Cortex of kidney (tissue), 1 donor: ENCODE results near the gene FAM120B.

Experiments used
- DNase-seq: peaks from one replicate; lab custom pipeline; 2025; lab: John Stamatoyannopoulos, UW

The FAM120B gene

GRCh38 chr6:170420791-170421776 is 114.5 kb downstream of the FAM120B start:
- DNase-seq = no peak

GRCh38 chr6:170421921-170422320 is 115.4 kb downstream of the FAM120B start:
- DNase-seq = no peak

- no peak for DNase-seq
Observed at GRCh38 chr6:170423030-170423429, 116.5 kb downstream of the FAM120B start.

DNA sequence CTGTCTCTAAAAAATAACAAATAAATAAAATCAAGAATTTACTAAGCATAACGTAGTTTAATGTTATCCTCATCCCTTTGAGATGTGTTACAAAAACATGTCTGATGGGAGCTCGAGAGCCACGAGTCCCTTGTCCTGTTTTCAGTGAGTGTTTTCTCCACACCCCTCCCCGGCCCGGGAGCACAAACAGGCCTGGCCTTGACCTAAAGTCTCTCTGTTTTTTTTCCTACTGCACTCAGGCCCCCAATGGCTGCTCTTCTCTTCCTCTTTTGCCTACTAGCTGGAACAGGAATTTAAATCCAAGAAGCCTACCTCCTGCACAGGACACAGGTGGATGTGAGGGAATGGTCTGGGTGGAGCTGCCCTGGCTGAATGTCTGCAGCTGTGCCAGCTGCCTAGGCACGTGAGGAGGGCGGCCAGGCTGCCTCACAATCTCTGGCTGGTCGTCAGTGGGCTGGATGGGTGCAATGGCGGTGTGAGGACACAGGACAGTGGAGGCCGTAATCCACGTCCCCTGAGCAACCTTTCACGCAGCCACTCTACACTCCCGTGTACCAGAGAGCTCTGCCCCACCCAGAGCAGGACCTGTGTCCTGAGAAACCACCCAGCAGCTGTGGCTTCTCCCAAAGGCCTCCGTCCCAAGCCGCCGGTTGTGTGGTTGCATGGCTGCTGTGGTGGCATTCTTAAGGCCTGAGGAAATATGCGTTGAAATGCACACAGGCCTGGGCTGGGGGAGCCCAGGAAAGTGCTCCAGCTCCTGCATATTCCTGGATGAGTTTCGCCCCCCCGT is 117.5 kb downstream of the FAM120B start:
- DNase-seq = no peak

GRCh38 chr6:170424604-170425126 is 118.1 kb downstream of the FAM120B start:
- no peak for DNase-seq

DNA sequence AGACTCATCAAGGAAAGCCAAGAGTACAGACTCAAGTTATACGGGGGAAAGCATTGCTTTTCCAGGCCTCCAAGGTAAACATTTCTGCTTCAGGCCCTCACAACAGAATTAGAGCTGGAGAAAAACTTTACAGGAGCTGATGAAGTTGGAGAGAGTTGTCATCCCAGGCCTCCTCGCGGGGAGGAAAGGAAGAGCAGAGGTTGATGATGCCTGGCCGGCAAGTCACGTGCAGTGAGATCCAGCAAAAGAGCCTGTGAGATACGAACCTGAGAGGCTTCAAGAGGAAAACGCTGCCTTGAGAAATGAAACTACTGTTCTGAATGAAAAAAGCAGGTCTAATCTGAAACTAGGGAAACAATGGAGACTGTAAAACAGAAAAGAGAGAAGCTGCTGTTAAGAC is 122.9 kb downstream of the FAM120B start:
- no peak for DNase-seq

DNA sequence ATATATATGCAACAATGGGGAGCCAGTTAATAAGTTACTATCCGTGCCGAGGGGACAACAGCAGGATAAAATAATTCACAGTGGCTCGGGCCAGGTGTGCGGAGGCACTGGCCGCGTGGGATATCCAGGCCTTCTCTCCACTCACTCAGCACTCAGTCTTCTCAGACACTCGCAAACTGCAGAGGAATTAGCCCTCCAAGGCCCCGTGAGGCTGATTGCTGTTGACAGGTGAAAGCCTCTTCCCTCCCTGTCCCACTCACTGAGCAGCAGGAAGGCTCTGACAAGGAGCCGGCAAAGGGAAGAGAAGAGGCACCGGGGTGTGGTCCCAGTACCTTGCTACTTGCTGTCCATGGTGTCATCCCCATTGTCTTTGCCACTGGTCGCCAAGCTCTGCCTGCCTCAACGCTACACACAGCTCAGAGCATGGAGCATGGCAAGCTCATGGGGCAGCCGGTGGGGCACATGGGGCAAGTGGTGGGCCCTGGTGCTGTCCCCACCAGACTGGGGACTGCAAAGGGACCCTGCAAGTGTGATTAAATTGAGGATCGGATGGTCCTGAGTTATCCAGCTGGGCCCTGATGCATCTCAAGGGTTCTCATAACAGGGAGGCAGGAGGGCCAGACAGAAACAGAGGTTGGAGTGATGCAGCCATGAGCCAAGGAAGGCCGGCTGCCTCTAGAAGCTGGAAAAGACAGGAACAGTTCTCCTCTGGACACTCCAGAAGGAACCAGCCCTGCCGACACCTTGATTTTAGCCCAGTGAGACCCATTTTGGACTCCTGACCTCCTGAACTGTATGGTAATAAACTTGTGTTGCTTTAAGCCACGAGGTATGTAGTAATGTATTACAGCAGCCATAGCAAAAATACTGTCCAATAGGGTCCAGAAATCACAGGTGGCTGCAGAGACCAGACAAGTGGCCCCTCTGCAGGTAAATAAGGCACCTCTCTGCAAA is 126.9 kb downstream of the FAM120B start:
- no peak for DNase-seq

- DNase-seq = no peak
Observed at GRCh38 chr6:170434117-170434820, 127.7 kb downstream of the FAM120B start.

DNA sequence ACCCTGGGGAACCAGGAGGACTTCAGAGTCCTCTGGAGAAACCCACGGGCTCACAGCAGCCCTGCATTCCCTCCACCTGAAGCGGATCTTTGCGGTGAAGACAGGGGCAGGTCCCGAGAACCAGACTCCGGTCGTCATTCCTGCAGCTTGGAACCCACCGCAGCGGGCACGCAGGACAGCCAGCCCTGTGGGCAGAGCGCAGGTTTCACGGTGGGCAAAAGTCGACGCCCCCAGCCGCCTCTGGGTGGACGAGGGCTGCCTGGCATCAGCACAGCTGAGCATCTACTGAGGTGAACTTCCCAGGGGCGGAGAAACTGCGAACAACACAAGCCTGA is 128.2 kb downstream of the FAM120B start:
- DNase-seq = no peak

GRCh38 chr6:170435766-170436165 is 129.2 kb downstream of the FAM120B start:
- DNase-seq = no peak

GRCh38 chr6:170436209-170436809 is 129.8 kb downstream of the FAM120B start:
- DNase-seq = no peak

DNA sequence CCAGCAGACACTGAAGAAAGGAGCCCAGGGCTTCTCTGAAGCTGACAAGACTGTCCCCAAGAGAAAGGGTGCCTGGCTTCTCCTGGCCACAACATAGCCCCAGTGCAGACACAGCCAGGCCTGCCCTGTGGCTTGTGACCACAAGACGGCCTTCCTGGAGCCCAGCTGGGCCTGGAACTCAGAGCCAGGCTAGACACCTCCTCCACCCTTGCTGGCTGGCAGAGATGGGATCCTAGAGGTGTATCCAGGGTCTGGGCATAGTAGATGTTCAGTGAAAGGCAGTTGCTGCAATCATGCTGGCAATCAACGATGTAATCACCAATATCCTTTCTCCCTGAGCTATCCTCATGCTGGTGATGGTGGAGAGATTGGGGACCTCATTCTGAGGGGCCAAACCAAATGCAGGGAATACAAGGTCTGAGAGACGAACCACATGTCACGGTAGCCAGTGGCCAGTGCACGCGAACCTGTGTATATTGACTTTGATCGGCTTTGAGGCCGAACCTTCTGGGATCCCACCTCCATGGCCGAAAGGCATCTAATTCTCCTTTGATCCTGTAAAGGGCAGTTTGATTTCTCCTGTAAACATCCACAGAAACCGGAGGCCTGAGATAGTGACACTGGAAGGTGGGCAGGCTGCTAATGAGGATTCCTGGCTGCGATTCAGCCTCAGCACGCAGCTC is 131.3 kb downstream of the FAM120B start:
- no peak for DNase-seq

DNA sequence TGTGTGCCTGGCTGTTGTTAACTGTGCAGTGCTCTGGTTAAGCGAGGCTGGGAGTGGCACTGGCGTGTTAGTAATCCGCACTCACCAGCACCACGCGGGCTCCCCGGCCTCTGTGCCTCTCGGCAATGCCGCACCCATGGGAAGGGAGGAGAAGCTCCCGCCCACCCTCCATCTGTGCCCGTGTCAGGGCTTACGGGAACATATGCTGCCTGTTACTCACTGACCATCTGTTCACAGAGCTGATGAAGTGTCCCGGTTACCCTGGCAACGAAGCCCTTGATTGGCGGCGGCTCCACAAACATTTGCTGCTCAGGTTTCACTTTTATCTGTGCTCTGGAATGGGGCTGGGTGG is 131.8 kb downstream of the FAM120B start:
- DNase-seq = no peak

GRCh38 chr6:170438861-170439260 is 132.3 kb downstream of the FAM120B start:
- no peak for DNase-seq

DNA sequence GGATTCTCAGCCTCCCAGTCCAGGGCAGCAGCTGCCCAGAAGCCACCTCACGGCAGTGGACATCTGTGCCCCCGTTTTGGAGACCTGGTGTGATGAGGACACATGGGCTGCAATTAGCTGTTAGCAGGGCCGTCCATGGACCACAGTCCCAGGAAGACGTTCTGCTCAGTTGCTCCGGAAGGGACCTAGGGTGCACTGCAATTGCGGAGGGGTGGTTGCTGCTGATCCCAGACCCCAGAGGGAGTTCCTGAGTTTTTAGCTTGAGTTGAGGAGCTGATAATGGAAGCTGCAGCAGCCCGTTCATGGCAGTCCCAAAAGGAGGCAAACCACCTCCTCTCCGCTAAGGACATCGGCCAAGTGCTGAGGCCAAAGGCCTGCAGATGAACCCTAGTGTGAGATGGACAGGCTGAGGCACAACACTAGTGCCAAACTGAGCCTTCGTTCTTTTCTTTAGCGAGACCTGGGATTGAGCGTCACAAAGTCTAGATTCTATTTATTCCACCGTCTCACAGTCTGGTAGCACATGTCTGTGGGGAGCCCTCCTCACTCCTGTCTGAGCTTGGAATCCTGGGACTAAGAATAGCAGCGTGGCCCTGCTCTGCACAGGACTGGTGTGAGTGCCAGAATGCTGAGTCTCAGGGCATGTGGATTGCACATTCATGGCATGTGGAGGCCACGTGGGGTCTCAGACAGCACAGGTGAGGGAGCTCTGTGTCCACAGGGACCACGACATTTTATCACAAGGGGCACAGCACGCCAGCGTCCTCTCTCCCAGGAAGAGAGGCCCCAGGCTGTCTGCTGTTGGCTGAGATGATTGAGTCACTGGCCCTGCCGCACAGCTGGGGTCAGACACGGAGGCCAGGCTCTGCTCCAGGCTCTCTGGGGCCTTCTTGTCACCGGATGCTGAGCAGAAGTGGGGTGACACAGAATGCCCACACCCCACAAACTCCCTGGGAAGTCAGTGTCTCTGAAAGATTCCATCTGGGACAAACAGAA is 133.1 kb downstream of the FAM120B start:
- no peak for DNase-seq

GRCh38 chr6:170440437-170440836 is 133.9 kb downstream of the FAM120B start:
- no peak for DNase-seq

DNA sequence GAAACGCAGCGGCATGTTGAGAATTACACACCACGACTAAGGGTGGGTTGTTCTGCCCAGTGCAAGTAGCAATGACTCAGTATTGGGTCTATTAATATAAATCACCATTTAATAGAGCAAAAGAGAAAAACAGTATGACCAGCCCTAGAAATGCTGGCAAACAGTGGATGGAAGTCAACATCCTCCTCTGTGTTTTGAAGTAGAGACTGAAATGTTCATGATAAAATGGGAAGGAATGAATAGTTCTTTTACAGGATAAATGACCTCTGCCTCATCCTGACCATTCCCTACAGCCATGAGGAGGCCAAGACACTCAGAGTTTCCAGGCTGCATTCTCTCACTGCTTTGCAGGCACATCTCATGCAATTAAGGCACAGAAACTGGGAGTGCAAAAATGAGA is 134.8 kb downstream of the FAM120B start:
- no peak for DNase-seq

- DNase-seq = no peak
Observed at GRCh38 chr6:170442596-170442995, 136.0 kb downstream of the FAM120B start.

DNA sequence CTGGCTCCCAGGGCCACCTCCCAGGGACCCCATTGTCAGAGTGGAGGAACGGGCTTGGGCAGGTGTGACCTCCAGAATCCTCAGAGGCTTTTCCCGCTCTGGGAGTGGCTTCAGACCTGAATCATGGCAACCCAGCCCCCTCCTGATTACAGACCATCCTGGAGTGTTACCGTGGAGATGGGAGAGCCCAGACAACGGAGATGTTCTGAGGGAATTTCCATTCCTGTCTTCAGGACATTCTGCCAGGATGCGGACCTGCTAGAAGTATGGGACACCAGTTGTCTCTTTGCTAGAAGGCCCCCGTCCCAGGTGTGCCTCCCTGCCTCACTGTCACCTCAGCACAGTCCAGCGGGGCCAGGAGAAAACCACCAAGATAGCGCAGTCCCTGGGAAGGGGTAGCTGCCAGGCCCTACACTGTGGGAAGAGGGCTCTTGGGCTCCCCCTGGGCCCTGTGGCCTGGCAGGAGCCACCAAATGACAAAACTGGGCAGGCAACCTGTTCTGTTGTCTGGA is 136.6 kb downstream of the FAM120B start:
- DNase-seq = no peak
